Measurements from ENCODE around the gene CNPPD1. TPM values are rescaled to one million over a fixed set of nuclear protein-coding genes. Genes with fewer than 3 reads are reported as not detected.
"Not testable (repeated sequence)": the region's sequence is repeated elsewhere in the genome, so short reads cannot be mapped to it uniquely, and the experiment has no call there.

Gene CNPPD1
- total RNA-seq, 4 donors from 2014 or later = 50.6 to 82.0 (median 66.0) TPM

DNA sequence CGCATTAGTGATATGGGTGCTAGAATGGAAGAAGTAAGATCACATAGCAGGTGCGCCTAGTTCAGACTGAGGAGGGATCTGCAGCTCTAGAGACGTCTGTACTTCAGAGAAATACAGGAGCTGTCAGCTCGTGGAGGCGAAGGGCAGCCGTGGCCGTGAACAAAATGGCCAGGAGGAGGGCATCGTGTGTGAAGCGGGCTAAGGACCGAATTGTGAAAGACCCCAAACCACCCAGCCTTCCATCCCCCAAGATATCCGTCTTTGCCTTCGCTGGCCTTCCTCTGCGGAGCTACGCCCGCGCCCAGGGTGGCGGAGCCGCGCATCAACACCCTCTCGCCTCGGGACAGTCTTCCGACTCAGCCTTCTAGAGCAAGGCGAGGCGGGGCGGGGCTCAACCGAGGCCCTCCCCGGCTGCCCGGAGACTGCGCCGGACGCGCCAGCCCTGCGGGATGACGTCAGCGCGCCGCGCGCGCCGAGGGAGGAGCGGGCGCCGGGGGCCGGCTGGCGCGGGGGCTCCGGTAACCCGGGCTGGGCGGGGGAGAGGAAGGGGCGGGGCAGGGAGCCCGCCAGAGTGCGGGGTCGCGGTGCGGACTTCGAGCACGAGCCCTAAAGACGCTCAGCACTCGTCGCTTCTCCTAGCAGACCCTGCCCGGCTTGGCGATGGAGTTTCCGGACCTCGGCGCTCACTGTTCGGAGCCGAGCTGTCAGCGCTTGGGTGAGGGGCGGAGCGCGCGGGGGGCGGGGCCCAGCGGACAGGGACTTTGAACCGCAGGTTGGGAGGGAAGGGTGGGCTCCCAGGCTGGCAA lies 29.8 kb upstream of the CNPPD1 start, which contains the start of gene ZFAND2B:
ZFAND2B (plus strand) TSS at position 455 of the 806 bp plus-strand sequence; CDS start at position 661, 206 bp downstream.
- H3K4me1 ChIP-seq = peaks cover 0 to 29% (median 9%) of the 10 kb centered on the region in 3 donors
- H3K9me3 ChIP-seq = no peaks in the 10 kb centered on the region
- WGBS, 2 donors (ENCODE audit: low coverage in 1 of 2) = 0% methylated on average over 2 to 7 of the region's 76 CpGs
- peak; percentile 98 for ATAC-seq
- peak within 1 kb of the TSS; percentile 73 to 99 (median 93) for H3K27ac ChIP-seq
- peaks cover 0 to 33% of the 10 kb centered on the region in 2 donors for H3K36me3 ChIP-seq
- no peaks in the 10 kb centered on the region for H3K27me3 ChIP-seq
- H3K4me3 ChIP-seq = peak within 1 kb of the TSS; percentile 59 to 68
- TF ChIP-seq POLR2A (IDR thresholded peaks at IDR 0.05) (peak; percentile 90 to 94), POLR2AphosphoS5 (IDR thresholded peaks at IDR 0.05) (peak; percentile 96), EP300 (IDR thresholded peaks at IDR 0.05) (no peak)
- TF ChIP-seq, protein P1, sequence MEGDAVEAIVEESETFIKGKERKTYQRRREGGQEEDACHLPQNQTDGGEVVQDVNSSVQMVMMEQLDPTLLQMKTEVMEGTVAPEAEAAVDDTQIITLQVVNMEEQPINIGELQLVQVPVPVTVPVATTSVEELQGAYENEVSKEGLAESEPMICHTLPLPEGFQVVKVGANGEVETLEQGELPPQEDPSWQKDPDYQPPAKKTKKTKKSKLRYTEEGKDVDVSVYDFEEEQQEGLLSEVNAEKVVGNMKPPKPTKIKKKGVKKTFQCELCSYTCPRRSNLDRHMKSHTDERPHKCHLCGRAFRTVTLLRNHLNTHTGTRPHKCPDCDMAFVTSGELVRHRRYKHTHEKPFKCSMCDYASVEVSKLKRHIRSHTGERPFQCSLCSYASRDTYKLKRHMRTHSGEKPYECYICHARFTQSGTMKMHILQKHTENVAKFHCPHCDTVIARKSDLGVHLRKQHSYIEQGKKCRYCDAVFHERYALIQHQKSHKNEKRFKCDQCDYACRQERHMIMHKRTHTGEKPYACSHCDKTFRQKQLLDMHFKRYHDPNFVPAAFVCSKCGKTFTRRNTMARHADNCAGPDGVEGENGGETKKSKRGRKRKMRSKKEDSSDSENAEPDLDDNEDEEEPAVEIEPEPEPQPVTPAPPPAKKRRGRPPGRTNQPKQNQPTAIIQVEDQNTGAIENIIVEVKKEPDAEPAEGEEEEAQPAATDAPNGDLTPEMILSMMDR (IDR thresholded peaks at IDR 0.05) = peak in 3 of 4 experiments; percentile 13 to 48 (median 44)

DNA sequence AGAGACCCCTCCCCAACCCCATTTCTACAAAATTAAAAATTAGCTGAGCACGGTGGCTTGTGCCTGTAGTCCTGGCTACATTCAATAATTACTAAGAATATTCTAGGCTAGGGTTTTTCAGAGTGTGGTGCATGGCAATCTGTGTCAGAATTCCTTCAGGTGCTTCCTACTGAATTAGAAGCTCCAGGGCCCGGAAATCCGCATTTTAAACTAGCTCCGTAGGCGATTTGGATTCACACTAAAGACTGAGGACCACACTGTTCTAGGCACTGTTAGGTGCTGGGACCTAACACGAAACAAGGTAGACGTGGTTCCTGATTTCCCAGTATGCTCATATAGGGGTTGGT lies 29.2 kb upstream of the CNPPD1 start:
- peak overlapping the region; percentile 59 to 68 for H3K4me3 ChIP-seq
- H3K27ac ChIP-seq = peak overlapping the region; percentile 73 to 99 (median 93)
- H3K9me3 ChIP-seq = no peaks in the 10 kb centered on the region
- no peak for ATAC-seq
- peaks cover 0 to 27% of the 10 kb centered on the region in 2 donors for H3K36me3 ChIP-seq
- H3K4me1 ChIP-seq = peaks cover 0 to 29% (median 9%) of the 10 kb centered on the region in 3 donors
- 10 to 12% methylated on average over 4 to 7 of the region's 7 CpGs for WGBS, 2 donors (ENCODE audit: low coverage in 1 of 2)
- TF ChIP-seq, protein P1 (IDR thresholded peaks at IDR 0.05) = no peak
- TF ChIP-seq EP300 (IDR thresholded peaks at IDR 0.05) (no peak), POLR2A (IDR thresholded peaks at IDR 0.05) (no peak), POLR2AphosphoS5 (IDR thresholded peaks at IDR 0.05) (no peak)
- no peaks in the 10 kb centered on the region for H3K27me3 ChIP-seq

DNA sequence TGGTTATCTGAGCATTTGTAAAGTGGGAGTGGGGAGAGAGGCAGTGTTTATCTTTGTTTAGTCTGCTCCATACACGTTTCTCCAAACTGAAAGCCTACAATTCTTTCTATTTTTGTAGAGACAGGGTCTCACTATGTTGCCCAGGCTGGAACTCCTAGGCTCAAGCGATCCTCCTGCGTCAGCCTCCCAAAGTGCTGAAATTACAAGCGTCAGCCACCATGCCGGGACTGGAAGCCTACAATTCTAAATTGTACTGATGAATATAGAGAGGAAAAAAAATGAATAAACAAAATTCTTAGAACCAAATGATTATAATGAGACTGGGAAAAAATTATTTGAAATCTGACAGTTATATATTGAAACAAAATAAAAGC lies 28.4 kb upstream of the CNPPD1 start:
- Histone ChIP-seq H3K9me3 (no peaks in the 10 kb centered on the region), H3K4me1 (peaks cover 0 to 29% (median 9%) of the 10 kb centered on the region in 3 donors), H3K36me3 (peaks cover 0 to 19% of the 10 kb centered on the region in 2 donors), H3K27me3 (peaks cover 4% of the 10 kb centered on the region), H3K4me3 (no peak overlapping the region), H3K27ac (no peak overlapping the region)
- TF ChIP-seq POLR2A (IDR thresholded peaks at IDR 0.05) (no peak), EP300 (IDR thresholded peaks at IDR 0.05) (no peak), POLR2AphosphoS5 (IDR thresholded peaks at IDR 0.05) (no peak)
- TF ChIP-seq, protein P1 (IDR thresholded peaks at IDR 0.05) = no peak
- 68 to 72% methylated on average over 3 to 4 of the region's 5 CpGs for WGBS, 2 donors (ENCODE audit: low coverage in 1 of 2)
- ATAC-seq = no peak

DNA sequence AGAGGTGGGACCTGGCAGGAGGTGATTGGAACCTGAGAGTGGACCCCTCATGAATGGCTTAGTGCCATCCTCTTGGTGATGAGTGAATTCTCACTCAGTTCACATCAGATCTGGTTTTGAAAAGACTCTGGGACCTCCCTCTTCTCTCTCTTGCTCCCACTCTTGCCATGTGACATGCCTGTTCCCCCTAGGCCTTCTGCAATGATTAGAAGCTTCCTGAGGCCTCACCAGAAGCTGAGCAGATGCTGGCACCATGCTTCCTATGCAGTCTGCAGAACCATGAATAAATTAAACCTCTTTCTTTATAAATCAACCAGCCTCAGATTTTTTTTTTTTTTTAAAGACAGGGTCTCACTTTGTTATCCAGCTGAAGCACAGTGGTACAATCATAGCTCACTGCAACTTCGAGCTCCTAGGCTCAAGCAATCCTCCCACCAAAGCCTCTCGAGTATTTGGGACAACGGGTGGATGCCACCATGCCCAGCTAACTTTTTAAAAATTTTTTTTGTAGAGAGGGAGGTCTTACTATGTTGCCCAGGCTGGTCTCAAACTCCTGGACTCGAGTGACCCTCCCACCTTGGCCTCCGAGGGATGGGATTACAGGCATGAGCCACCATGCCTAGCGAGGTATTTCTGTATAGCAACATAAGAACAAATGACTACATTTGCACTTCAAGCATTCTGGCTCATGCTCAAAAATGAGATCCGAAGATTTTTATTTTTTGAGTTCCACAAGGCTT lies 27.9 kb upstream of the CNPPD1 start:
- Histone ChIP-seq H3K9me3 (no peaks in the 10 kb centered on the region), H3K27me3 (peaks cover 7% of the 10 kb centered on the region), H3K4me3 (no peak overlapping the region), H3K36me3 (peaks cover 0 to 14% of the 10 kb centered on the region in 2 donors), H3K4me1 (peaks cover 0 to 29% (median 9%) of the 10 kb centered on the region in 3 donors), H3K27ac (no peak overlapping the region)
- TF ChIP-seq, protein P1 (IDR thresholded peaks at IDR 0.05) = no peak
- TF ChIP-seq POLR2AphosphoS5 (IDR thresholded peaks at IDR 0.05) (no peak), POLR2A (IDR thresholded peaks at IDR 0.05) (no peak), EP300 (IDR thresholded peaks at IDR 0.05) (no peak)
- ATAC-seq = no peak
- WGBS, 2 donors (ENCODE audit: low coverage in 1 of 2) = 81 to 88% methylated on average over 6 of the region's 7 CpGs

DNA sequence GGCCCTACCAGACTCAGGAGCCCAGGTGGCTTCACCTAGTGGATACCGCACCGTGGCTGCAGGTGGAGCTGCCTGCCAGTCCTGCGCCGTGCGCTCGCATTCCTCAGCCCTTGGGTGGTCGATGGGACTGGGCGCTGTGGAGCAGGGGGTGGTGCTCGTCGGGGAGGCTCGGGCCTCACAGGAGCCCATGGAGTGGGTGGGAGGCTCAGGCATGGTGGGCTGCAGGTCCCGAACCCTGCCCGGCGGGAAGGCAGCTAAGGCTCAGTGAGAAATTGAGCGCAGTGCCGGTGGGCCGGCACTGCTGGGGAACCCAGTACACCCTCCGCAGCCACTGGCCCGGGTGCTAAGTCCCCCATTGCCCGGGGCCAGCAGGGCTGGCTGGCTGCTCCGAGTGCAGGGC lies 24.6 kb upstream of the CNPPD1 start:
- H3K27me3 ChIP-seq = peaks cover 18% of the 10 kb centered on the region
- not testable (repeated sequence) for H3K27ac ChIP-seq, H3K9me3 ChIP-seq, ATAC-seq, H3K36me3 ChIP-seq, H3K4me1 ChIP-seq, H3K4me3 ChIP-seq
- no CpG with 5 or more reads among the region's 21 CpGs for WGBS, 2 donors (ENCODE audit: low coverage in 1 of 2)

DNA sequence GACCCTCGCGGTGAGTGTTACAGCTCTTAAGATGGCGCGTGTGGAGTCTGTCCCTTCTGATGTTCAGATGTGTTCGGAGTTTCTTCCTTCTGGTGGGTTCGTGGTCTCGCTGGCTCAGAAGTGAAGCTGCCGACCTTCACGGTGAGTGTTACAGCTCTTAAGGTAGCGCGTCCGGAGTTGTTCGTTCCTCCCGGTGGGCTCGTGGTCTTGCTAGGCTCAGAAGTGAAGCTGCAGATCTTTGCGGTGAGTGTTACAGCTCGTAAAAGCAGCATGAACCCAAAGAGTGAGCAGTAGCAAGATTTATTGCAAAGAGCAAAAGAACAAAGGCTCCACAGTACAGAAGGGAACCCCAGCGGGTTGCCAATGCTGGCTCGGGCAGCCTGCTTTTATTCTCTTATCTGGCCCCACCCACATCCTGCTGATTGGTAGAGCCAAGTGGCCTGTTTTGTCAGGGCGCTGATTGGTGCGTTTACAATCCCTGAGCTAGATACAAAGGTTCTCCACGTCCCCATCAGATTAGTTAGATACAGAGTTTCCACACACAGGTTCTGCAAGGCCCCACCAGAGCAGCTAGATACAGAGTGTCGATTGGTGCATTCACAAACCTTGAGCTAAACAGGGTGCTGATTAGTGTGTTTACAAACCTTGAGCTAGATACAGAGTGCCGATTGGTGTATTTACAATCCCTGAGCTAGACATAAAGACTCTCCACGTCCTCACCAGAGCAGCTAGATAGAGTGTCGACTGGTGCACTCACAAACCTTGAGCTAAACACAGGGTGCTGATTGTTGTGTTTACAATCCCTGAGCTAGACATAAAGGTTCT lies 24.0 kb upstream of the CNPPD1 start:
- peaks cover 18% of the 10 kb centered on the region for H3K27me3 ChIP-seq
- H3K4me1 ChIP-seq, H3K36me3 ChIP-seq, H3K9me3 ChIP-seq, H3K27ac ChIP-seq, ATAC-seq, H3K4me3 ChIP-seq: not testable (repeated sequence)
- 62 to 85% methylated on average over 13 to 16 of the region's 26 CpGs for WGBS, 2 donors (ENCODE audit: low coverage in 1 of 2)
